Uterus (tissue), 2 donors: ENCODE data around the gene SLC17A7.

Experiments used
- POLR2A ChIP-seq, 2 donors: fragments of 450-650 bp; IDR thresholded peaks; one replicate each; pipeline ENCODE4 v1.6.1; 2016; ENCODE audit warnings: antibody characterized with exemption in 2 of 2, mild to moderate bottlenecking in 1 of 2, moderate library complexity in 1 of 2
- TF ChIP-seq, protein P1 (sequence below), 4 experiments: fragments of 200-600 bp in 2 of 4; fragments of 450-650 bp in 2 of 4; sonication (generic) in 2 of 4; IDR thresholded peaks; one replicate each; pipeline ENCODE4 v1.5.1; 2016 to 2019; ENCODE audit warnings: antibody characterized with exemption in 4 of 4, mild to moderate bottlenecking in 2 of 4, moderate library complexity in 1 of 4

DNA sequence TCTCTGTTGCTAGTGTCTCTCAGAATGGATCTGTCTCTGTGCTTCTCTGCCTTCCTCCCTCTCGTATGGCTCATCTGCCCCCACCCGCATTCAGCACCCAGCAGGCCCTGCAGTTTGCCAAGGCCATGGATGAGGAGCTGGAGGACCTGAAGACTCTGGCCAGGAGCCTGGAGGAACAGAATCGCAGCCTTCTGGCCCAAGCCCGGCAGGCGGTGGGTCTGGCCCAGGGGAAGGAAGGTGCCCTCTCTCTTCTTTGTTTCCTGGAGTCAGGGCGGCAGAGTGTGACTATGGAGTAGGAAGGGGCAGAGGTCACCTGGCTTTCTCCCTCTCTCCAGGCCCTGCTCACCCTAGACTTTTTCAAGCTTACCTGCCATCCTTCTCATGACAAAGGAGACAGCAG is 42.4 kb downstream of the SLC17A7 start:
- TF ChIP-seq, protein P1, sequence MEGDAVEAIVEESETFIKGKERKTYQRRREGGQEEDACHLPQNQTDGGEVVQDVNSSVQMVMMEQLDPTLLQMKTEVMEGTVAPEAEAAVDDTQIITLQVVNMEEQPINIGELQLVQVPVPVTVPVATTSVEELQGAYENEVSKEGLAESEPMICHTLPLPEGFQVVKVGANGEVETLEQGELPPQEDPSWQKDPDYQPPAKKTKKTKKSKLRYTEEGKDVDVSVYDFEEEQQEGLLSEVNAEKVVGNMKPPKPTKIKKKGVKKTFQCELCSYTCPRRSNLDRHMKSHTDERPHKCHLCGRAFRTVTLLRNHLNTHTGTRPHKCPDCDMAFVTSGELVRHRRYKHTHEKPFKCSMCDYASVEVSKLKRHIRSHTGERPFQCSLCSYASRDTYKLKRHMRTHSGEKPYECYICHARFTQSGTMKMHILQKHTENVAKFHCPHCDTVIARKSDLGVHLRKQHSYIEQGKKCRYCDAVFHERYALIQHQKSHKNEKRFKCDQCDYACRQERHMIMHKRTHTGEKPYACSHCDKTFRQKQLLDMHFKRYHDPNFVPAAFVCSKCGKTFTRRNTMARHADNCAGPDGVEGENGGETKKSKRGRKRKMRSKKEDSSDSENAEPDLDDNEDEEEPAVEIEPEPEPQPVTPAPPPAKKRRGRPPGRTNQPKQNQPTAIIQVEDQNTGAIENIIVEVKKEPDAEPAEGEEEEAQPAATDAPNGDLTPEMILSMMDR (IDR thresholded peaks at IDR 0.05), result no peak
- no peak for TF ChIP-seq POLR2A (IDR thresholded peaks at IDR 0.05)
